GM19240 (cell line): ENCODE results near the gene PTPRT.

ENCODE experiments used
- DNase-seq: peaks from one replicate; pipeline ENCODE4 v3.0.0; 2011; ENCODE audit warnings: low spot score; ENCODE audit not compliant: insufficient read length

Gene PTPRT

GRCh38 chr20:42639140-42639539, 550.6 kb downstream of the PTPRT start:
- DNase-seq, result no peak

GRCh38 chr20:42635699-42636411, 553.9 kb downstream of the PTPRT start:
- DNase-seq, result no peak

GRCh38 chr20:42634156-42634555, 555.5 kb downstream of the PTPRT start:
- DNase-seq, result no peak

GRCh38 chr20:42628683-42629082, 561.0 kb downstream of the PTPRT start:
- DNase-seq, result no peak

GRCh38 chr20:42613076-42613475, 576.6 kb downstream of the PTPRT start:
- DNase-seq, result no peak

- no peak for DNase-seq
These were observed 577.5 kb downstream of the PTPRT start for GRCh38 chr20:42611889-42612837.

- DNase-seq, result no peak
These were observed 578.3 kb downstream of the PTPRT start for GRCh38 chr20:42611423-42611822.

GRCh38 chr20:42610070-42610469, 579.6 kb downstream of the PTPRT start:
- no peak for DNase-seq

GRCh38 chr20:42609618-42610017, 580.1 kb downstream of the PTPRT start:
- no peak for DNase-seq

- DNase-seq, result no peak
These were observed 584.4 kb downstream of the PTPRT start for GRCh38 chr20:42604998-42605956.

GRCh38 chr20:42603655-42604054, 586.1 kb downstream of the PTPRT start:
- DNase-seq, result no peak

GRCh38 chr20:42598581-42598980, 591.1 kb downstream of the PTPRT start:
- no peak for DNase-seq

GRCh38 chr20:42595625-42596024, 594.1 kb downstream of the PTPRT start:
- DNase-seq, result no peak

- no peak for DNase-seq
These were observed 595.0 kb downstream of the PTPRT start for GRCh38 chr20:42594659-42595058.

GRCh38 chr20:42594011-42594410, 595.7 kb downstream of the PTPRT start:
- no peak for DNase-seq

- DNase-seq, result no peak
These were observed 599.6 kb downstream of the PTPRT start for GRCh38 chr20:42589976-42590639.

GRCh38 chr20:42588847-42589246, 600.9 kb downstream of the PTPRT start:
- no peak for DNase-seq

- DNase-seq, result no peak
These were observed 602.3 kb downstream of the PTPRT start for GRCh38 chr20:42587427-42587826.

GRCh38 chr20:42581311-42581710, 608.4 kb downstream of the PTPRT start:
- no peak for DNase-seq

GRCh38 chr20:42576167-42576566, 613.5 kb downstream of the PTPRT start:
- no peak for DNase-seq
